Smooth muscle cell of the coronary artery (primary cell): Measurements from ENCODE around the gene NPTX1. TPM values are rescaled to one million over a fixed set of nuclear protein-coding genes. Genes with fewer than 3 reads are reported as not detected.

Experiments
- total RNA-seq: library from RNA; depleted of rRNA; stranded (reverse); fragments of >200 nt; gene quantifications from 2 replicates; pipeline ENCODE4 v1.2.3, GENCODE V29; 2014; ENCODE audit warnings: low replicate concordance

The NPTX1 gene, protein sequence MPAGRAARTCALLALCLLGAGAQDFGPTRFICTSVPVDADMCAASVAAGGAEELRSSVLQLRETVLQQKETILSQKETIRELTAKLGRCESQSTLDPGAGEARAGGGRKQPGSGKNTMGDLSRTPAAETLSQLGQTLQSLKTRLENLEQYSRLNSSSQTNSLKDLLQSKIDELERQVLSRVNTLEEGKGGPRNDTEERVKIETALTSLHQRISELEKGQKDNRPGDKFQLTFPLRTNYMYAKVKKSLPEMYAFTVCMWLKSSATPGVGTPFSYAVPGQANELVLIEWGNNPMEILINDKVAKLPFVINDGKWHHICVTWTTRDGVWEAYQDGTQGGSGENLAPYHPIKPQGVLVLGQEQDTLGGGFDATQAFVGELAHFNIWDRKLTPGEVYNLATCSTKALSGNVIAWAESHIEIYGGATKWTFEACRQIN
- 0.08 and 10.1 TPM in 2 replicates for total RNA-seq

GRCh38 chr17:80475910-80476876 lies at the start of gene NPTX1:
Gene NPTX1, minus strand, starts transcription at chr17:80476607. Its CDS starts 161 bp downstream, at chr17:80476446.

Other genes with a start within 250 kb of the NPTX1 start
- 64.0 and 251 TPM in 2 replicates for gene RNF213, start 215.8 kb downstream of the NPTX1 start, total RNA-seq
- gene ENDOV, start 61.4 kb downstream of the NPTX1 start, total RNA-seq, result 18.4 and 24.3 TPM in 2 replicates
- gene RPTOR, start 68.2 kb upstream of the NPTX1 start, total RNA-seq, result 17.3 and 19.0 TPM in 2 replicates